WTC11 (cell line): Measurements from ENCODE around the gene CAPN9. TPM values are rescaled to one million over a fixed set of nuclear protein-coding genes. Genes with fewer than 3 reads are reported as not detected.

Source experiments
- ATAC-seq: fragments of 200-7000 bp; cut with Tn5 transposase; 2 replicates; pipeline ENCODE4 v1.10.0; 2021; ENCODE audit warnings: mild to moderate bottlenecking, moderate library complexity
- CTCF ChIA-PET: fragments of 300-600 bp; sonication (Branson Sonifier 250); formaldehyde crosslinking; loops from one replicate; lab custom pipeline; 2021; ENCODE audit warnings: antibody characterized with exemption; lab: Charles Lee
- POLR2A ChIA-PET: fragments of 350-600 bp; sonication (Branson Sonifier 250); formaldehyde crosslinking; loops from one replicate; lab custom pipeline; 2021; ENCODE audit warnings: antibody characterized with exemption; lab: Charles Lee
- DNase-seq: peaks from one replicate; pipeline ENCODE4 v3.0.0; 2021; ENCODE audit warnings: low spot score
- H3K27ac Mint-ChIP-seq: 2 replicates; pipeline ENCODE4 v1.8.0; 2021; ENCODE audit warnings: mixed read lengths
- H3K27me3 Mint-ChIP-seq: 2 replicates; pipeline ENCODE4 v1.8.0; 2021; ENCODE audit warnings: low read depth, mild to moderate bottlenecking, moderate library complexity, mixed read lengths
- H3K36me3 Mint-ChIP-seq: 2 replicates; pipeline ENCODE4 v1.8.0; 2021; ENCODE audit warnings: mixed read lengths
- H3K4me1 Mint-ChIP-seq: 2 replicates; pipeline ENCODE4 v1.8.0; 2022; ENCODE audit warnings: mixed read lengths
- H3K4me3 Mint-ChIP-seq: 2 replicates; pipeline ENCODE4 v1.8.0; 2021; ENCODE audit warnings: mild to moderate bottlenecking, moderate library complexity, mixed read lengths
- H3K9me3 Mint-ChIP-seq: 2 replicates; pipeline ENCODE4 v1.8.0; 2021; ENCODE audit warnings: mixed read lengths
- FOXP1 ChIP-seq: sonication (generic); formaldehyde crosslinking; IDR thresholded peaks from 2 replicates; pipeline ENCODE4 v1.8.0; 2022; ENCODE audit warnings: missing genetic modification reagents, mild to moderate bottlenecking, moderate library complexity, borderline replicate concordance
- HMGA2 ChIP-seq: fragments of 250-450 bp; sonication (Bioruptor Pico); IDR thresholded peaks from 2 replicates; pipeline ENCODE4 v1.4.0; 2021; ENCODE audit warnings: mild to moderate bottlenecking, moderate library complexity
- JUN ChIP-seq: sonication (generic); formaldehyde crosslinking; IDR thresholded peaks from 2 replicates; pipeline ENCODE4 v1.8.0; 2023; ENCODE audit warnings: mild to moderate bottlenecking, missing genetic modification reagents
- SOX15 ChIP-seq: fragments of 250-450 bp; sonication (Bioruptor Pico); IDR thresholded peaks from 2 replicates; pipeline ENCODE4 v1.9.0; 2021; ENCODE audit warnings: mild to moderate bottlenecking
- TCF7 ChIP-seq: sonication (generic); formaldehyde crosslinking; IDR thresholded peaks from 2 replicates; pipeline ENCODE4 v1.8.0; 2022; ENCODE audit warnings: mild to moderate bottlenecking, low read depth, missing genetic modification reagents, moderate library complexity
- TEAD1 ChIP-seq: sonication (generic); formaldehyde crosslinking; IDR thresholded peaks from 2 replicates; pipeline ENCODE4 v1.8.0; 2022; ENCODE audit warnings: mild to moderate bottlenecking, missing genetic modification reagents
- ZNF219 ChIP-seq: sonication (generic); formaldehyde crosslinking; IDR thresholded peaks from 2 replicates; pipeline ENCODE4 v1.8.0; 2023; ENCODE audit warnings: missing genetic modification reagents, mild to moderate bottlenecking, borderline replicate concordance
- ZNF396 ChIP-seq: fragments of 250-450 bp; sonication (Bioruptor Pico); IDR thresholded peaks from 2 replicates; pipeline ENCODE4 v1.8.0; 2021; ENCODE audit warnings: mild to moderate bottlenecking, moderate library complexity, borderline replicate concordance
- ZNF416 ChIP-seq: fragments of 250-450 bp; sonication (Bioruptor Pico); IDR thresholded peaks from 2 replicates; pipeline ENCODE4 v1.9.0; 2021; ENCODE audit warnings: mild to moderate bottlenecking, inconsistent platforms
- total RNA-seq: library from RNA; stranded (reverse); gene quantifications from 3 replicates; pipeline ENCODE4 v1.2.3, GENCODE V29; 2021
- TF ChIP-seq, protein P1 (sequence below): sonication (generic); formaldehyde crosslinking; IDR thresholded peaks from 2 replicates; pipeline ENCODE4 v1.8.1; 2023; ENCODE audit warnings: mild to moderate bottlenecking, missing genetic modification reagents, borderline replicate concordance
- TF ChIP-seq, protein P2 (sequence below): sonication (generic); formaldehyde crosslinking; IDR thresholded peaks from 2 replicates; pipeline ENCODE4 v1.8.1; 2023; ENCODE audit warnings: mild to moderate bottlenecking, missing genetic modification reagents
- TF ChIP-seq, protein P3 (sequence below): sonication (generic); formaldehyde crosslinking; IDR thresholded peaks from 2 replicates; pipeline ENCODE4 v1.8.1; 2023; ENCODE audit warnings: mild to moderate bottlenecking, missing genetic modification reagents, moderate library complexity
- TF ChIP-seq, protein P4 (sequence below): sonication (generic); formaldehyde crosslinking; IDR thresholded peaks from 2 replicates; pipeline ENCODE4 v1.8.1; 2022; ENCODE audit warnings: mild to moderate bottlenecking, moderate library complexity, missing genetic modification reagents
- TF ChIP-seq, protein P5 (sequence below): sonication (generic); formaldehyde crosslinking; IDR thresholded peaks from 2 replicates; pipeline ENCODE4 v1.8.1; 2023; ENCODE audit warnings: mild to moderate bottlenecking, missing genetic modification reagents, moderate library complexity
- TF ChIP-seq, protein P6 (sequence below): sonication (generic); formaldehyde crosslinking; IDR thresholded peaks from 2 replicates; pipeline ENCODE4 v1.8.1; 2023; ENCODE audit warnings: mild to moderate bottlenecking, missing genetic modification reagents
- TF ChIP-seq, protein P7 (sequence below): fragments of 250-450 bp; sonication (Bioruptor Pico); conservative IDR thresholded peaks from 2 replicates; pipeline ENCODE4 v1.9.0; 2021; ENCODE audit warnings: mild to moderate bottlenecking

Gene CAPN9
- total RNA-seq, 1 experiment from 2014 or later: not detected

DNA sequence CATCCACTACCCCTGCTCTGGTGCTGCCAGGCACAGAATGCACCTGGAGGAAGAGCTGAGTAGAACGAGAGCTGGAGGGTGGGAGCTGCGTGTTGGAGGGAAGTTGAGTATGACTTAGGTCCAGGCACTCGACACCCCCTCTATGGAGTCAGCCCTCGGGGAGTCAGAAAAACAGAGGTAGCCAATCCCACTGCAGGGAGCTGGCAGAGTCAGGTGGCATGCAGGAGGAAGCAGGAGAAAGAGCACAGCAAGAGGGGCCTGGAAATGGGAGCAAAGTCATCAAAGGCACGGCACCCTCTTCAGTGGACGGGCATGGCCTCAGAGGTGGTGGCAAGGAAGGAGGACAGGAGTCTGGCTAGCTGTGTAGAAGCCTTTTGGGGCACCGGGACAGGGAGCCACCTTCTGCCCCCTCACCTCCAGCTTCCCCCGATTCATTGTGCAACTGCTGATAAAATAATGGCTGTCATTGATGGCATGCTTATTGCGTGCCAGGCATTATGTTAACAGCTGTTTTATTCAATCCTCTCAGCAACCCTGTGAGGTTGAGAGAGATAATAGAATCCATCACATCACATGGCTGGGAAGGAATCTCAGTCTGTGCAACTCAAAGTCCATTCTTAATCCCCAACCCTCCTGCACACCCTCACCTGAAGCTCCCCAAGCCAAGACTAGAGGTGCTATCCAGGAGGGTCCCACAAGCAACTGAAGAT lies 79.1 kb downstream of the CAPN9 start (continued):
- TF ChIP-seq, protein P1, sequence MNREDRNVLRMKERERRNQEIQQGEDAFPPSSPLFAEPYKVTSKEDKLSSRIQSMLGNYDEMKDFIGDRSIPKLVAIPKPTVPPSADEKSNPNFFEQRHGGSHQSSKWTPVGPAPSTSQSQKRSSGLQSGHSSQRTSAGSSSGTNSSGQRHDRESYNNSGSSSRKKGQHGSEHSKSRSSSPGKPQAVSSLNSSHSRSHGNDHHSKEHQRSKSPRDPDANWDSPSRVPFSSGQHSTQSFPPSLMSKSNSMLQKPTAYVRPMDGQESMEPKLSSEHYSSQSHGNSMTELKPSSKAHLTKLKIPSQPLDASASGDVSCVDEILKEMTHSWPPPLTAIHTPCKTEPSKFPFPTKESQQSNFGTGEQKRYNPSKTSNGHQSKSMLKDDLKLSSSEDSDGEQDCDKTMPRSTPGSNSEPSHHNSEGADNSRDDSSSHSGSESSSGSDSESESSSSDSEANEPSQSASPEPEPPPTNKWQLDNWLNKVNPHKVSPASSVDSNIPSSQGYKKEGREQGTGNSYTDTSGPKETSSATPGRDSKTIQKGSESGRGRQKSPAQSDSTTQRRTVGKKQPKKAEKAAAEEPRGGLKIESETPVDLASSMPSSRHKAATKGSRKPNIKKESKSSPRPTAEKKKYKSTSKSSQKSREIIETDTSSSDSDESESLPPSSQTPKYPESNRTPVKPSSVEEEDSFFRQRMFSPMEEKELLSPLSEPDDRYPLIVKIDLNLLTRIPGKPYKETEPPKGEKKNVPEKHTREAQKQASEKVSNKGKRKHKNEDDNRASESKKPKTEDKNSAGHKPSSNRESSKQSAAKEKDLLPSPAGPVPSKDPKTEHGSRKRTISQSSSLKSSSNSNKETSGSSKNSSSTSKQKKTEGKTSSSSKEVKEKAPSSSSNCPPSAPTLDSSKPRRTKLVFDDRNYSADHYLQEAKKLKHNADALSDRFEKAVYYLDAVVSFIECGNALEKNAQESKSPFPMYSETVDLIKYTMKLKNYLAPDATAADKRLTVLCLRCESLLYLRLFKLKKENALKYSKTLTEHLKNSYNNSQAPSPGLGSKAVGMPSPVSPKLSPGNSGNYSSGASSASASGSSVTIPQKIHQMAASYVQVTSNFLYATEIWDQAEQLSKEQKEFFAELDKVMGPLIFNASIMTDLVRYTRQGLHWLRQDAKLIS (CRISPR knock-in tag): no peak

DNA sequence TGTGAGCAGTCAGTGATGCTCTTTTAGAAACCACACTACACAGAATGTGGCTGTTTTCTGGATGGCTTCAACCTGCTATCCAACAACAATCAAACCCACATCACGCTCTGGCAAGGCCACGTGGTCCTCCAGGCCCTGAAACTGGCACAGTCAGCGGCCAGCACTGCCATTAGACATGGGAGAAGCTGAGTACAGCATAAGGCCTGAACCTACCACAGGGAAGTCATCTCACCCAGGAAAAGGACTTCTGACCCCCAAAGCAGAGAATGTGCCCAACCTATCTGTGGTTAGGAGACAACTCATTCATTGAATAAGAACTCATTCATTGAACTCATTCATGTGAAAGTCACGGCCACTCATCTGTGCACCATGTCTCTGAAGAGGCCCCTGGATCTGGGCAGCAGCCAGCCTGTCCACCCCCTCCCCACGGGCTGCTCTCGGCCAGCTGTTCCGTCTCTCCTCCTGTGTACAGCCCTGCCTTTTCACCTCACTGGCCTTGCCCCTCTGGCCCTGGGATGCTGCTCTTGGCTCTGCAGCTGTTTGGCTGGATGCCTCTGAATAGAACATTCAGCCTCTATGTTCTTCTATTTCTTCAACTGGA lies 80.0 kb downstream of the CAPN9 start:
- Mint-ChIP-seq H3K36me3 (no peaks in the 10 kb centered on the region), H3K4me1 (no peaks in the 10 kb centered on the region), H3K27ac (no peak overlapping the region), H3K9me3 (no peaks in the 10 kb centered on the region), H3K4me3 (no peak overlapping the region), H3K27me3 (no peaks in the 10 kb centered on the region; the same call in 1 of the 2 replicates)
- ChIA-PET POLR2A (no interaction called here), CTCF (no interaction called here)
- TF ChIP-seq, protein P2, sequence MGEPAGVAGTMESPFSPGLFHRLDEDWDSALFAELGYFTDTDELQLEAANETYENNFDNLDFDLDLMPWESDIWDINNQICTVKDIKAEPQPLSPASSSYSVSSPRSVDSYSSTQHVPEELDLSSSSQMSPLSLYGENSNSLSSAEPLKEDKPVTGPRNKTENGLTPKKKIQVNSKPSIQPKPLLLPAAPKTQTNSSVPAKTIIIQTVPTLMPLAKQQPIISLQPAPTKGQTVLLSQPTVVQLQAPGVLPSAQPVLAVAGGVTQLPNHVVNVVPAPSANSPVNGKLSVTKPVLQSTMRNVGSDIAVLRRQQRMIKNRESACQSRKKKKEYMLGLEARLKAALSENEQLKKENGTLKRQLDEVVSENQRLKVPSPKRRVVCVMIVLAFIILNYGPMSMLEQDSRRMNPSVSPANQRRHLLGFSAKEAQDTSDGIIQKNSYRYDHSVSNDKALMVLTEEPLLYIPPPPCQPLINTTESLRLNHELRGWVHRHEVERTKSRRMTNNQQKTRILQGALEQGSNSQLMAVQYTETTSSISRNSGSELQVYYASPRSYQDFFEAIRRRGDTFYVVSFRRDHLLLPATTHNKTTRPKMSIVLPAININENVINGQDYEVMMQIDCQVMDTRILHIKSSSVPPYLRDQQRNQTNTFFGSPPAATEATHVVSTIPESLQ (CRISPR knock-in tag): no peak
- TF ChIP-seq SOX15 (no peak), ZNF219 (CRISPR knock-in tag) (no peak), HMGA2 (CRISPR knock-in tag) (no peak), TCF7 (CRISPR knock-in tag) (no peak), FOXP1 (CRISPR knock-in tag) (no peak), JUN (no peak), ZNF396 (CRISPR knock-in tag) (no peak), ZNF416 (no peak)
- TF ChIP-seq, protein P3, sequence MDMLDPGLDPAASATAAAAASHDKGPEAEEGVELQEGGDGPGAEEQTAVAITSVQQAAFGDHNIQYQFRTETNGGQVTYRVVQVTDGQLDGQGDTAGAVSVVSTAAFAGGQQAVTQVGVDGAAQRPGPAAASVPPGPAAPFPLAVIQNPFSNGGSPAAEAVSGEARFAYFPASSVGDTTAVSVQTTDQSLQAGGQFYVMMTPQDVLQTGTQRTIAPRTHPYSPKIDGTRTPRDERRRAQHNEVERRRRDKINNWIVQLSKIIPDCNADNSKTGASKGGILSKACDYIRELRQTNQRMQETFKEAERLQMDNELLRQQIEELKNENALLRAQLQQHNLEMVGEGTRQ: no peak
- TF ChIP-seq, protein P4, sequence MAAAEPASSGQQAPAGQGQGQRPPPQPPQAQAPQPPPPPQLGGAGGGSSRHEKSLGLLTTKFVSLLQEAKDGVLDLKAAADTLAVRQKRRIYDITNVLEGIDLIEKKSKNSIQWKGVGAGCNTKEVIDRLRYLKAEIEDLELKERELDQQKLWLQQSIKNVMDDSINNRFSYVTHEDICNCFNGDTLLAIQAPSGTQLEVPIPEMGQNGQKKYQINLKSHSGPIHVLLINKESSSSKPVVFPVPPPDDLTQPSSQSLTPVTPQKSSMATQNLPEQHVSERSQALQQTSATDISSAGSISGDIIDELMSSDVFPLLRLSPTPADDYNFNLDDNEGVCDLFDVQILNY (CRISPR knock-in tag): no peak
- ATAC-seq: no peak
- DNase-seq: no peak

DNA sequence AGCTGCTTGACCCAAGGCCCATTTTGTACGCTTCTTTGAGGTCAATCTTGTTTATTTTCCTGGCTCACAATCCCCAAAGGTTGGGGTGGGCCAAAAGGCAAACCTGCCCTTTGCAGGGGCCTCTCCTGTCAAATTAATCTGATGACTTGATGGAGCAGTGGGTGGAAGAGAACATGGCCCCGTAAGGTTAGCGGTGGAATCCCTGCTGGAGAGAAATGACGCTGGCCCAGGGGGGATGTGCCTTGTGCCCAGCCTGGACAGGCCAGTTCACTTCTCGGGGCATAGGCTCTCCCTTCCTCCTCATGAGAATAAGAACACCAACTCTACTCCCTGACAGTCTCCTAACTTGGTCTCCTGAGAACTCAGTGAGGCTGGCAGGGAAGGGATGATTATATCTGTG lies 80.6 kb downstream of the CAPN9 start:
- CTCF ChIA-PET: no interaction called here
- no peak overlapping the region for H3K27ac Mint-ChIP-seq
- no peaks in the 10 kb centered on the region for H3K36me3 Mint-ChIP-seq
- H3K4me3 Mint-ChIP-seq: no peak overlapping the region
- no peak for DNase-seq
- POLR2A ChIA-PET: no interaction called here
- H3K4me1 Mint-ChIP-seq: no peaks in the 10 kb centered on the region
- no peak for ATAC-seq
- no peaks in the 10 kb centered on the region for H3K9me3 Mint-ChIP-seq
- H3K27me3 Mint-ChIP-seq: no peaks in the 10 kb centered on the region; the same call in 1 of the 2 replicates
- TF ChIP-seq, protein P5, sequence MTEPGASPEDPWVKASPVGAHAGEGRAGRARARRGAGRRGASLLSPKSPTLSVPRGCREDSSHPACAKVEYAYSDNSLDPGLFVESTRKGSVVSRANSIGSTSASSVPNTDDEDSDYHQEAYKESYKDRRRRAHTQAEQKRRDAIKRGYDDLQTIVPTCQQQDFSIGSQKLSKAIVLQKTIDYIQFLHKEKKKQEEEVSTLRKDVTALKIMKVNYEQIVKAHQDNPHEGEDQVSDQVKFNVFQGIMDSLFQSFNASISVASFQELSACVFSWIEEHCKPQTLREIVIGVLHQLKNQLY (CRISPR knock-in tag): no peak
- no peak for TF ChIP-seq TEAD1 (CRISPR knock-in tag)
- TF ChIP-seq, protein P6, sequence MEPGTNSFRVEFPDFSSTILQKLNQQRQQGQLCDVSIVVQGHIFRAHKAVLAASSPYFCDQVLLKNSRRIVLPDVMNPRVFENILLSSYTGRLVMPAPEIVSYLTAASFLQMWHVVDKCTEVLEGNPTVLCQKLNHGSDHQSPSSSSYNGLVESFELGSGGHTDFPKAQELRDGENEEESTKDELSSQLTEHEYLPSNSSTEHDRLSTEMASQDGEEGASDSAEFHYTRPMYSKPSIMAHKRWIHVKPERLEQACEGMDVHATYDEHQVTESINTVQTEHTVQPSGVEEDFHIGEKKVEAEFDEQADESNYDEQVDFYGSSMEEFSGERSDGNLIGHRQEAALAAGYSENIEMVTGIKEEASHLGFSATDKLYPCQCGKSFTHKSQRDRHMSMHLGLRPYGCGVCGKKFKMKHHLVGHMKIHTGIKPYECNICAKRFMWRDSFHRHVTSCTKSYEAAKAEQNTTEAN (CRISPR knock-in tag): no peak
- TF ChIP-seq, protein P7, sequence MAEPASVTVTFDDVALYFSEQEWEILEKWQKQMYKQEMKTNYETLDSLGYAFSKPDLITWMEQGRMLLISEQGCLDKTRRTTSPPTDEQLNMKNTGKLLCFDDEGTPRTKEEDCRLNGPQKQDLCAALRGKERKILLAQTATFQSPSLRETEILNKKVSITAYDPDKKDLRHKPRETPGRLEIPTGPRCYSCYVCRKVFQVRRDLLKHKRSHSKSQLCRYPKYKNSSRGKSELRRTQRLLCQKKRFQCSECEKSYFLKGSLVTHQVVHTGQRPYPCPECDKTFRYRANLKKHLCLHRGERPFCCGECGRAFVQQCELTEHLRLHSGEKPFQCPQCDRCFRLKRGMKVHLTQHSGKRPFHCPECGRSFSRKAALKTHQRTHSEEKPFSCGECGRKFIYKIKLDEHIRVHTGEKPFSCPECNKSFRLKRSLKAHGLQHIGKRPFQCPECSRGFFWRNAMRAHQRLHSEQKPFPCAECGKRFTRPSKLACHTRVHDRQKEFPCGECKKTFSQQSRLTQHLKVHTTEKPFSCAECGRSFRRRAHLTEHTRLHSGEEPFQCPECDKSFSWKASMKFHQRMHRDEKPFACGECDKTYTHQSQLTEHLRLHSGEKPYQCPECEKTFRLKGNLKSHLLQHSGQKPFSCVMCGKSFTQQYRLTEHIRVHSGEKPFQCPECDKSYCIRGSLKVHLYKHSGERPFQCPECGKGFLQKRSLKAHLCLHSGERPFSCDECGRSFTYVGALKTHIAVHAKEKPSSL (CRISPR knock-in tag): no peak
